Aortic smooth muscle cell (primary cell): Measurements from ENCODE around the gene GOLGA6L1. TPM values are rescaled to one million over a fixed set of nuclear protein-coding genes. Genes with fewer than 3 reads are reported as not detected.

ENCODE experiments used
- total RNA-seq: library from RNA; depleted of rRNA; stranded (reverse); fragments of >200 nt; gene quantifications from 2 replicates; pipeline ENCODE4 v1.2.3, GENCODE V29; 2014

The GOLGA6L1 gene
- total RNA-seq, result not detected in 2 replicates

GRCh38 chr15:23136722-23137121 lies at the start of gene GOLGA6L1:
Gene GOLGA6L1, minus strand, starts transcription at chr15:23136822. Its CDS starts 91 bp downstream, at chr15:23136731.

Other genes with a start within 250 kb of the GOLGA6L1 start
- gene CYFIP1, start 156.5 kb downstream of the GOLGA6L1 start, total RNA-seq, result 102 and 139 TPM in 2 replicates
- gene TUBGCP5, start 97.3 kb downstream of the GOLGA6L1 start, total RNA-seq, result 34.7 and 35.9 TPM in 2 replicates
- gene GOLGA6L26, start 197.4 kb upstream of the GOLGA6L1 start, total RNA-seq, result not detected in 2 replicates
- under 0.01 and 0.06 TPM in 2 replicates for gene GOLGA8S, start 217.9 kb upstream of the GOLGA6L1 start, total RNA-seq